Sigmoid colon (tissue), 7 donors: ENCODE results near the gene VPS13A. TPM values are rescaled to one million over a fixed set of nuclear protein-coding genes. Genes with fewer than 3 reads are reported as not detected.
"Not testable (repeated sequence)": the region's sequence is repeated elsewhere in the genome, so short reads cannot be mapped to it uniquely, and the experiment has no call there.

Experiments
- DNase-seq: peaks from one replicate; pipeline ENCODE4 v3.0.0-alpha.2; 2019
- H3K27ac ChIP-seq, 4 donors: fragments of 200-600 bp; sonication (generic); one replicate each; pipeline ENCODE4 v1.5.1; 2016 to 2019; ENCODE audit warnings: mild to moderate bottlenecking in 1 of 4
- H3K27me3 ChIP-seq, 3 donors: fragments of 200-600 bp; sonication (generic); one replicate each; pipeline ENCODE4 v1.5.1; 2019; ENCODE audit warnings: mild to moderate bottlenecking in 1 of 3
- H3K36me3 ChIP-seq, 4 donors: fragments of 200-600 bp; sonication (generic); one replicate each; pipeline ENCODE4 v1.5.1; 2016 to 2019
- H3K4me1 ChIP-seq, 4 donors: fragments of 200-600 bp; sonication (generic); one replicate each; pipeline ENCODE4 v1.5.1; 2017 to 2019
- H3K4me3 ChIP-seq, 4 donors: fragments of 200-600 bp; sonication (generic); one replicate each; pipeline ENCODE4 v1.5.1; 2017 to 2019; ENCODE audit warnings: mild to moderate bottlenecking in 2 of 4, moderate library complexity in 1 of 4
- H3K9me3 ChIP-seq, 4 donors: fragments of 200-600 bp in 3 of 4; sonication (generic) in 3 of 4; one replicate each; pipeline versions ENCODE4 v1.5.1 to v1.6.1; 2013 to 2019
- EP300 ChIP-seq, 4 donors: sonication (generic); formaldehyde crosslinking; IDR thresholded peaks; one replicate each; pipeline ENCODE4 v1.6.1; 2017; ENCODE audit warnings: antibody characterized with exemption in 4 of 4
- POLR2A ChIP-seq, 2 donors: fragments of 450-650 bp; IDR thresholded peaks; one replicate each; pipeline ENCODE4 v1.6.1; 2016; ENCODE audit warnings: antibody characterized with exemption in 2 of 2, mild to moderate bottlenecking in 2 of 2, moderate library complexity in 2 of 2
- POLR2AphosphoS5 ChIP-seq, 4 donors: sonication (generic); formaldehyde crosslinking; IDR thresholded peaks; one replicate each; pipeline ENCODE4 v1.6.1; 2017; ENCODE audit warnings: antibody characterized with exemption in 4 of 4
- WGBS, 2 donors: extraction: QIAGEN DNeasy Blood & Tissue Kit; methylation state at CpG; one replicate each; pipeline ENCODE4 v1.1.7; 2013; 5-methylcytosine and 5-hydroxymethylcytosine counted together
- intact Hi-C: fragments of 100-400 bp; cut with DNase I; formaldehyde crosslinking; loops from one replicate; pipeline ENCODE4 v1.15.1; 2023
- polyA plus RNA-seq, 3 donors: library from polyadenylated mRNA; stranded (reverse); fragments of 200-250 nt; gene quantifications; one replicate each; pipeline ENCODE4 v1.2.3, GENCODE V29; 2013
- total RNA-seq, 4 donors: library from RNA; depleted of rRNA; stranded (reverse); fragments of >200 nt; gene quantifications; one replicate each; pipeline ENCODE4 v1.1.0, GENCODE V29; 2016
- TF ChIP-seq, protein P1 (sequence below), 4 experiments: fragments of 450-650 bp in 3 of 4; fragments of 200-600 bp in 1 of 4; IDR thresholded peaks; one replicate each; pipeline ENCODE4 v1.5.1; 2016 to 2019; ENCODE audit warnings: antibody characterized with exemption in 4 of 4, mild to moderate bottlenecking in 3 of 4, moderate library complexity in 2 of 4
- donor health status: healthy with polysubstance abuse.
- donor health status: Bipolar disorder and iron deficiency.
- donor health status: healthy.

Gene VPS13A
- total and polyA plus RNA-seq, 7 donors, result 3.2 to 71.5 (median 32.6) TPM

DNA sequence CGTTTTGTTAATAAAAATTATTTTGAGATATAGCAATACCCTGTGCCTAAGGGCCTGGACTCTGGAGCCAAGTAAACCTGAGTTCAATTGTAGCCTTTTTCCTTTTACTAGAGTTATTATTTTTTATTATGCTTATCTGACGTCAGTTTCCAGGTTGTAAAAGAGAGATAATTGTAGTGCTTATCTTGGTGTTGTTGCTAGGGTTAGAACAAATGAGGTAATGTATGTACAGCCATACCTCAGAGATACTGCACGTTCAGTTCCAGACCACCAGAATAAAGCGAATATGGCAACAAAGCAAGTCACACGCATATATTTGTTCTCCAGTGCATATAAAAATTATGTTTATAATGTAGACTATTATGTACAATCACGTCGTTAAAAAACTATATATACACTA is 215.0 kb downstream of the VPS13A start:
- Histone ChIP-seq H3K27ac (no peak overlapping the region), H3K9me3 (no peaks in the 10 kb centered on the region), H3K27me3 (no peaks in the 10 kb centered on the region), H3K4me3 (no peak overlapping the region), H3K36me3 (peaks cover 0 to 8% (median 0%) of the 10 kb centered on the region in 4 donors), H3K4me1 (no peaks in the 10 kb centered on the region)
- intact Hi-C loops, result no loop called here
- no peak for TF ChIP-seq POLR2A (IDR thresholded peaks at IDR 0.05)
- TF ChIP-seq, protein P1, sequence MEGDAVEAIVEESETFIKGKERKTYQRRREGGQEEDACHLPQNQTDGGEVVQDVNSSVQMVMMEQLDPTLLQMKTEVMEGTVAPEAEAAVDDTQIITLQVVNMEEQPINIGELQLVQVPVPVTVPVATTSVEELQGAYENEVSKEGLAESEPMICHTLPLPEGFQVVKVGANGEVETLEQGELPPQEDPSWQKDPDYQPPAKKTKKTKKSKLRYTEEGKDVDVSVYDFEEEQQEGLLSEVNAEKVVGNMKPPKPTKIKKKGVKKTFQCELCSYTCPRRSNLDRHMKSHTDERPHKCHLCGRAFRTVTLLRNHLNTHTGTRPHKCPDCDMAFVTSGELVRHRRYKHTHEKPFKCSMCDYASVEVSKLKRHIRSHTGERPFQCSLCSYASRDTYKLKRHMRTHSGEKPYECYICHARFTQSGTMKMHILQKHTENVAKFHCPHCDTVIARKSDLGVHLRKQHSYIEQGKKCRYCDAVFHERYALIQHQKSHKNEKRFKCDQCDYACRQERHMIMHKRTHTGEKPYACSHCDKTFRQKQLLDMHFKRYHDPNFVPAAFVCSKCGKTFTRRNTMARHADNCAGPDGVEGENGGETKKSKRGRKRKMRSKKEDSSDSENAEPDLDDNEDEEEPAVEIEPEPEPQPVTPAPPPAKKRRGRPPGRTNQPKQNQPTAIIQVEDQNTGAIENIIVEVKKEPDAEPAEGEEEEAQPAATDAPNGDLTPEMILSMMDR (IDR thresholded peaks at IDR 0.05), result no peak
- TF ChIP-seq POLR2AphosphoS5 (IDR thresholded peaks at IDR 0.05), result no peak
- no peak for TF ChIP-seq EP300 (IDR thresholded peaks at IDR 0.05)
- 20 to 70% methylated on average over 7 of the region's 7 CpGs for WGBS, 2 donors
- no peak for DNase-seq

DNA sequence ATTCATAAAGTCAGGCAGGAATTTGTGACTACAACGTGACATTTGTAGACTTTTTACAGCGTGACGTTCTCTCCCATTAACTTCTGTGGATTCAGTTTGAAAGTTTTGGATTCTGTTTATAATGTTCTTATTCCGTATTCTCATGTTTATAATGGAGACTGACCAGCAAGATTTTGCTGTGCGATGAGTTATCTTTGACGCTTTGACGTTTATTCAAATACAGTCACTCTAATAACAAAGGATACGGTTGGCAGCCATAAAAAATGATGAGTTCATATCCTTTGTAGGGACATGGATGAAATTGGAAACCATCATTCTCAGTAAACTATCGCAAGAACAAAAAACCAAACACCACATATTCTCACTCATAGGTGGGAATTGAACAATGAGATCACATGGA is 221.2 kb downstream of the VPS13A start:
- H3K27ac ChIP-seq, H3K27me3 ChIP-seq, H3K36me3 ChIP-seq, H3K4me3 ChIP-seq, DNase-seq, intact Hi-C loops, H3K9me3 ChIP-seq, H3K4me1 ChIP-seq: not testable (repeated sequence)
- 87 to 90% methylated on average over 9 of the region's 9 CpGs for WGBS, 2 donors

DNA sequence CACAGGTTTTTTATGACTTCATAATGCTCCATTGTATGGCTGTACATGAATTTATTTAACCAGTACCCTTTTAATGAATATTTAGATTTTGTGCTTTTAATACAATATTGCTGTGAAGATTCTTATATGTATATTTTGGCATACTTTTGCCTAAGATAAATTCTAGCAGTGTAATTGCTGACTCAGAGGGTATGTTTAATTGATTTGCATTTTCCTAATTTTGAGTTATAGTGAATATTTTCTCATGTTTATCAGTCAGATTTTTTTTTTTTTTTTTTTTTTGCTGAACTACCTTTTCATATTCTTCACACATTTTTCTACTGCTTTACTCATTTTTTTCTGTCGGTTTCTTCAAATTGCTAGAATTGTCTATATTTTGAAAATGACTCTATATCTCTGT is 222.6 kb downstream of the VPS13A start:
- TF ChIP-seq EP300 (IDR thresholded peaks at IDR 0.05) (no peak), POLR2AphosphoS5 (IDR thresholded peaks at IDR 0.05) (no peak), POLR2A (IDR thresholded peaks at IDR 0.05) (no peak)
- TF ChIP-seq, protein P1 (IDR thresholded peaks at IDR 0.05), result no peak
- Histone ChIP-seq H3K27ac (no peak overlapping the region), H3K4me3 (no peak overlapping the region), H3K9me3 (no peaks in the 10 kb centered on the region), H3K4me1 (no peaks in the 10 kb centered on the region), H3K36me3 (no peaks in the 10 kb centered on the region), H3K27me3 (no peaks in the 10 kb centered on the region)
- DNase-seq, result no peak
- intact Hi-C loops, result no loop called here
- 79 to 96% methylated on average over 1 of the region's 1 CpG for WGBS, 2 donors

DNA sequence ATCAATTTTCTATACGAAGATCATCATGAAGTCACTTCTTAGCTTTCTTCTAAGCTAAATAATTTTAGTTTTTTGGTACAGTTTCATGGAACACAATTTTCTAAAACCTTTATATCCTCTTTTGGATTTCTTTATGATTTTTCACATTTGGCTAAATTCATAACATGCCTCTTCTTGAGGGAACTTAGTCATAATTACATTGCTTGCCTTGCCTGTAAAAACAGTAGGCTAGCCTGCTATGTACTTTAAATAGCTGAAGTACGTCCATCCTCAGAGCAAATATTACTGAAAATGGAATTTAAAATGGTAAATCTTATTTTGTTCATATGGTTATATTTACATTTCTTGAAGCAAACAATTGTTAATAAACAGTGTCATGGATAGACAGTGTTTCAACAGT is 225.0 kb downstream of the VPS13A start:
- DNase-seq, result no peak
- H3K4me1 ChIP-seq, result no peaks in the 10 kb centered on the region
- H3K4me3 ChIP-seq, result no peak overlapping the region
- no peaks in the 10 kb centered on the region for H3K27me3 ChIP-seq
- intact Hi-C loops, result no loop called here
- H3K27ac ChIP-seq, result no peak overlapping the region
- H3K36me3 ChIP-seq, result peaks cover 0 to 23% (median 3%) of the 10 kb centered on the region in 4 donors
- H3K9me3 ChIP-seq, result no peaks in the 10 kb centered on the region
- WGBS, 2 donors, result 84 to 89% methylated on average over 2 of the region's 2 CpGs
- TF ChIP-seq, protein P1 (IDR thresholded peaks at IDR 0.05), result no peak
- TF ChIP-seq EP300 (IDR thresholded peaks at IDR 0.05), result no peak

DNA sequence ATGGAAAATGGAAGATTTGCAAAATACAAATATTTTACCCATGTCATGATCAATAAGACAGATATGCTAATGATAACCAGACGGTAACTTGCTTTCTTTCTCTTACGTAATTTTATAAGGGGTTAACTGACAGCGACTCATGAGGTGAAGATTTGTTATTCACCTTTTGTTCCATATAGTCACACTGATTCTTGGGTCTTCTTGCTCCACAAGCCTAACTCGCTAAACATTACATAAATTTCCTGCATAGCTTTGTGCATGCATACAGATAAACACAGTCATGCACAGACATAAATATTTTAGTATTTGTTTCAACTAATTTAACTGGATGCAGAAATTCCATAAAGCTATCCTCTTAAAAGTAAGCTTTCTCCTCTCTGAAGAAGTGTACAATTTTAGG is 225.9 kb downstream of the VPS13A start:
- TF ChIP-seq EP300 (IDR thresholded peaks at IDR 0.05) (no peak), POLR2A (IDR thresholded peaks at IDR 0.05) (no peak), POLR2AphosphoS5 (IDR thresholded peaks at IDR 0.05) (no peak)
- TF ChIP-seq, protein P1 (IDR thresholded peaks at IDR 0.05), result no peak
- Histone ChIP-seq H3K27me3 (no peaks in the 10 kb centered on the region), H3K27ac (no peak overlapping the region), H3K4me3 (no peak overlapping the region), H3K36me3 (peaks cover 0 to 32% (median 4%) of the 10 kb centered on the region in 4 donors), H3K4me1 (no peaks in the 10 kb centered on the region), H3K9me3 (no peaks in the 10 kb centered on the region)
- no peak for DNase-seq
- WGBS, 2 donors, result 79 to 92% methylated on average over 4 of the region's 4 CpGs
- intact Hi-C loops, result no loop called here

DNA sequence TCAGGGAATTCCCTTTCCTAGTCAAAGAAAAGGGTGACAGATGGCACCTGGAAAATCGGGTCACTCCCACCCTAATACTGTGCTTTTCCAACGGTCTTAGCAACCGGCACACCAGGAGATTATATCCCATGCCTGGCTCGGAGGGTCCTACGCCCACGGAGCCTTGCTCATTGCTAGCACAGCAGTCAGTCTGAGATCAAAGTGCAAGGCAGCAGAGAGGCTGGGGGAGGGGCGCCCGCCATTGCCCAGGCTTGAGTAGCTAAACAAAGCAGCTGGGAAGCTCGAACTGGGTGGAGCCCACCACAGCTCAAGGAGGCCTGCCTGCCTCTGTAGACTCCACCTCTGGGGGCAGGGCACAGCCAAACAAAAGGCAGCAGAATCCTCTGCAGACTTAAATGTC is 231.2 kb downstream of the VPS13A start:
- H3K4me3 ChIP-seq, H3K27ac ChIP-seq, H3K9me3 ChIP-seq, DNase-seq, intact Hi-C loops, H3K27me3 ChIP-seq, H3K4me1 ChIP-seq: not testable (repeated sequence)
- 93 to 97% methylated on average over 9 of the region's 9 CpGs for whole genome bisulfite sequencing, 2 donors
- peaks cover 0 to 41% (median 4%) of the 10 kb centered on the region in 4 donors for H3K36me3 ChIP-seq
